Forelimb muscle (tissue), 1 donor: Measurements from ENCODE around the gene KRTAP5-3. TPM values are rescaled to one million over a fixed set of nuclear protein-coding genes. Genes with fewer than 3 reads are reported as not detected.
"Not testable (repeated sequence)": the region's sequence is repeated elsewhere in the genome, so short reads cannot be mapped to it uniquely, and the experiment has no call there.

ENCODE experiments used
- DNase-seq: peaks from one replicate; pipeline ENCODE4 v3.0.0-alpha.2; 2013; ENCODE audit warnings: low read depth
- polyA plus RNA-seq: library from polyadenylated mRNA; unstranded; fragments of 120-200 nt; gene quantifications from one replicate; pipeline ENCODE4 v1.2.1, GENCODE V29; 2013; ENCODE audit not compliant: insufficient read length

Gene KRTAP5-3
- polyA plus RNA-seq, 1 donor, result not detected

GRCh38 chr11:1619449-1619848 lies 11.2 kb upstream of the KRTAP5-3 start:
- no peak for DNase-seq

- DNase-seq, result no peak
Observed at GRCh38 chr11:1618231-1618630, 10.0 kb upstream of the KRTAP5-3 start.

- DNase-seq, result not testable (repeated sequence)
Observed at GRCh38 chr11:1607901-1608300, 362 bp downstream of the KRTAP5-3 start.

- not testable (repeated sequence) for DNase-seq
Observed at GRCh38 chr11:1607156-1607845, 962 bp downstream of the KRTAP5-3 start.

GRCh38 chr11:1605923-1606322 lies 2.3 kb downstream of the KRTAP5-3 start:
- not testable (repeated sequence) for DNase-seq

GRCh38 chr11:1604711-1605110 lies 3.6 kb downstream of the KRTAP5-3 start:
- no peak for DNase-seq

- no peak for DNase-seq
Observed at GRCh38 chr11:1604181-1604580, 4.1 kb downstream of the KRTAP5-3 start.

GRCh38 chr11:1603629-1604028 lies 4.6 kb downstream of the KRTAP5-3 start:
- no peak for DNase-seq

- not testable (repeated sequence) for DNase-seq
Observed at GRCh38 chr11:1601663-1602062, 6.6 kb downstream of the KRTAP5-3 start.

- no peak for DNase-seq
Observed at GRCh38 chr11:1600626-1601025, 7.6 kb downstream of the KRTAP5-3 start.

GRCh38 chr11:1598816-1599215 lies 9.4 kb downstream of the KRTAP5-3 start:
- no peak for DNase-seq

- DNase-seq, result not testable (repeated sequence)
Observed at GRCh38 chr11:1598406-1598805, 9.9 kb downstream of the KRTAP5-3 start.

GRCh38 chr11:1597994-1598380 lies 10.3 kb downstream of the KRTAP5-3 start, which contains the start of gene KRTAP5-2:
TSS of gene KRTAP5-2 (minus strand) at chr11:1598294. CDS start at chr11:1598250, 44 bp downstream.
- DNase-seq, result no peak

- no peak for DNase-seq
Observed at GRCh38 chr11:1597331-1597993, 10.8 kb downstream of the KRTAP5-3 start.

- DNase-seq, result not testable (repeated sequence)
Observed at GRCh38 chr11:1596576-1597121, 11.6 kb downstream of the KRTAP5-3 start.

- DNase-seq, result not testable (repeated sequence)
Observed at GRCh38 chr11:1595994-1596575, 12.2 kb downstream of the KRTAP5-3 start.

- no peak for DNase-seq
Observed at GRCh38 chr11:1592628-1593027, 15.6 kb downstream of the KRTAP5-3 start.

GRCh38 chr11:1589996-1590395 lies 18.3 kb downstream of the KRTAP5-3 start:
- DNase-seq, result no peak

GRCh38 chr11:1589191-1589963 lies 18.9 kb downstream of the KRTAP5-3 start:
- DNase-seq, result not testable (repeated sequence)

GRCh38 chr11:1586699-1587098 lies 21.6 kb downstream of the KRTAP5-3 start:
- no peak for DNase-seq

GRCh38 chr11:1584661-1585370 lies 23.4 kb downstream of the KRTAP5-3 start, which contains the start of gene KRTAP5-1:
TSS of gene KRTAP5-1 (minus strand) at chr11:1585283. CDS start at chr11:1585249, 34 bp downstream.
- DNase-seq, result not testable (repeated sequence)
